ENCODE results near the gene MYL12A. TPM values are rescaled to one million over a fixed set of nuclear protein-coding genes. Genes with fewer than 3 reads are reported as not detected.

MYL12A gene
- total and polyA plus RNA-seq, 2 donors (not counting 3 experiments of a cell fraction or from before 2014, with no cell fraction given): 597 to 796 TPM

DNA sequence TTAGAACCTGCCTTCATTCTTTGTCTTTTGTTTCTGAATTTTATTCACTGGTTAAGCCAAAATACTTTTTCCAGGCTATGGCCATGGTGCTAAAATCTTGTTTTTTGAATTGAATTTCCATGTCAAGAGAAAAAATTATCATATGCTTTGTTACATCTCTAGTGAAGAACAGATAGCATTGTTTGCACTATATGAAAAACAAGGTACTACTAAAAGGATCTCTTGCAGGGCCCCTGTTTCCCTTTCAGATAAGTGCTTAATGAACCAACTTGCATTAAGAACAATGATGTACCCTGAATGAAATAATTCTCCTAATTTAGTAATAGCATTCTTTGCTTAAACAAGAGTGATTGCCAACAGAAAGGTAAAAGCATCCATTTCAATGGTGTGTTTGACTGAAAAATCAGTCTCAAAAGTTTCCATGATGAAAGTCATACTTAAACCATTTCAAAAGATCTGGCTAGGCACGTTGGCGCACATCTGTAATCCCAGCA lies 10.1 kb downstream of the MYL12A start:
- Histone ChIP-seq H2AFZ (ENCODE audit: low read depth, low read length) (no peak overlapping the region), H3K9ac (replicated peaks; ENCODE audit: extremely low read depth, insufficient read depth, low read length) (no peak overlapping the region), H3K36me3 (ENCODE audit: control insufficient read depth in 2 of 2, extremely low read depth in 1 of 2, insufficient read depth in 2 of 2, low read length in 2 of 2) (peaks cover 26 to 32% of the 10 kb centered on the region in 2 experiments), H3K79me2 (ENCODE audit: control insufficient read depth, insufficient read depth, low read length) (peaks cover 41% of the 10 kb centered on the region), H3K4me2 (ENCODE audit: insufficient read depth, low read length) (no peak overlapping the region), H3K27ac (ENCODE audit: insufficient read depth, low read depth, low read length) (no peak overlapping the region), H3K27me3 (ENCODE audit: control insufficient read depth in 2 of 2, insufficient read depth in 2 of 2, low read length in 2 of 2) (no peaks in the 10 kb centered on the region), H3K4me1 (ENCODE audit: control insufficient read depth, extremely low read depth, insufficient read depth, low read length) (peaks cover 34% of the 10 kb centered on the region), H3K9me3 (replicated peaks; ENCODE audit: control insufficient read depth, insufficient read depth, low read length) (no peaks in the 10 kb centered on the region), H3K9me1 (replicated peaks; ENCODE audit: control insufficient read depth, extremely low read depth, insufficient read depth, low read length) (no peaks in the 10 kb centered on the region), H4K20me1 (replicated peaks; ENCODE audit: control insufficient read depth, extremely low read depth, insufficient read depth, low read length) (no peaks in the 10 kb centered on the region), H3K4me3 (replicated peaks in 1 of 3; ENCODE audit: insufficient read depth in 1 of 3, low read depth in 1 of 3, low read length in 3 of 3) (no peak overlapping the region)
- no TSS peak for BruUV-seq (replicated peaks)
- POLR2A ChIA-PET: interaction anchor here (1.1 kb wide), 1 partner anchor 337 kb away, joined by 3 read pairs; no protein-coding TSS in a partner anchor
- FAIRE-seq: no peak
- CTCF ChIA-PET: no interaction called here
- intact Hi-C loops (cut with micrococcal nuclease) (no loop called here), dilution Hi-C loops (cut with MboI; ENCODE audit: extremely low pct_ligation_motif_present, low sequenced_read_pairs) (loop anchor here (25.0 kb wide), 1 partner anchor 205 kb away; the partner anchor contains the start of gene TGIF1)
- TF ChIP-seq EZH2 (IDR thresholded peaks at IDR 0.05; ENCODE audit: borderline replicate concordance, low read depth, low read length, severe bottlenecking): no peak
- TF ChIP-seq, protein P1, sequence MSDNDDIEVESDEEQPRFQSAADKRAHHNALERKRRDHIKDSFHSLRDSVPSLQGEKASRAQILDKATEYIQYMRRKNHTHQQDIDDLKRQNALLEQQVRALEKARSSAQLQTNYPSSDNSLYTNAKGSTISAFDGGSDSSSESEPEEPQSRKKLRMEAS (IDR thresholded peaks at IDR 0.05; ENCODE audit: insufficient read depth, insufficient read length): no peak
- TF ChIP-seq FOS (IDR thresholded peaks at IDR 0.05; ENCODE audit: borderline replicate concordance, insufficient read depth, low read length): no peak
- TF ChIP-seq GATA2 (IDR thresholded peaks at IDR 0.05; ENCODE audit: insufficient read depth, insufficient read length, low read depth, low read length): no peak
- TF ChIP-seq MYC (IDR thresholded peaks at IDR 0.05; ENCODE audit: low read depth, low read length): no peak
- TF ChIP-seq, protein P2, sequence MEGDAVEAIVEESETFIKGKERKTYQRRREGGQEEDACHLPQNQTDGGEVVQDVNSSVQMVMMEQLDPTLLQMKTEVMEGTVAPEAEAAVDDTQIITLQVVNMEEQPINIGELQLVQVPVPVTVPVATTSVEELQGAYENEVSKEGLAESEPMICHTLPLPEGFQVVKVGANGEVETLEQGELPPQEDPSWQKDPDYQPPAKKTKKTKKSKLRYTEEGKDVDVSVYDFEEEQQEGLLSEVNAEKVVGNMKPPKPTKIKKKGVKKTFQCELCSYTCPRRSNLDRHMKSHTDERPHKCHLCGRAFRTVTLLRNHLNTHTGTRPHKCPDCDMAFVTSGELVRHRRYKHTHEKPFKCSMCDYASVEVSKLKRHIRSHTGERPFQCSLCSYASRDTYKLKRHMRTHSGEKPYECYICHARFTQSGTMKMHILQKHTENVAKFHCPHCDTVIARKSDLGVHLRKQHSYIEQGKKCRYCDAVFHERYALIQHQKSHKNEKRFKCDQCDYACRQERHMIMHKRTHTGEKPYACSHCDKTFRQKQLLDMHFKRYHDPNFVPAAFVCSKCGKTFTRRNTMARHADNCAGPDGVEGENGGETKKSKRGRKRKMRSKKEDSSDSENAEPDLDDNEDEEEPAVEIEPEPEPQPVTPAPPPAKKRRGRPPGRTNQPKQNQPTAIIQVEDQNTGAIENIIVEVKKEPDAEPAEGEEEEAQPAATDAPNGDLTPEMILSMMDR (IDR thresholded peaks at IDR 0.05; ENCODE audit: extremely low read depth in 1 of 2, insufficient read depth in 1 of 2, low read depth in 1 of 2, low read length in 2 of 2): no peak
- TF ChIP-seq POLR2A (IDR thresholded peaks at IDR 0.05; ENCODE audit: low read depth, low read length): no peak
- no peak for TF ChIP-seq POLR2AphosphoS5 (IDR thresholded peaks at IDR 0.05; ENCODE audit: insufficient read depth, low read depth, low read length)
- TF ChIP-seq JUN (IDR thresholded peaks at IDR 0.05; ENCODE audit: borderline replicate concordance, insufficient read depth, insufficient read length, low read depth): no peak
- no peak for DNase-seq (ENCODE audit: low read depth, low spot score)
